ENCODE data around the gene HOOK2.
"Not testable (repeated sequence)": the region's sequence is repeated elsewhere in the genome, so short reads cannot be mapped to it uniquely, and the experiment has no call there.

HOOK2 gene

DNA sequence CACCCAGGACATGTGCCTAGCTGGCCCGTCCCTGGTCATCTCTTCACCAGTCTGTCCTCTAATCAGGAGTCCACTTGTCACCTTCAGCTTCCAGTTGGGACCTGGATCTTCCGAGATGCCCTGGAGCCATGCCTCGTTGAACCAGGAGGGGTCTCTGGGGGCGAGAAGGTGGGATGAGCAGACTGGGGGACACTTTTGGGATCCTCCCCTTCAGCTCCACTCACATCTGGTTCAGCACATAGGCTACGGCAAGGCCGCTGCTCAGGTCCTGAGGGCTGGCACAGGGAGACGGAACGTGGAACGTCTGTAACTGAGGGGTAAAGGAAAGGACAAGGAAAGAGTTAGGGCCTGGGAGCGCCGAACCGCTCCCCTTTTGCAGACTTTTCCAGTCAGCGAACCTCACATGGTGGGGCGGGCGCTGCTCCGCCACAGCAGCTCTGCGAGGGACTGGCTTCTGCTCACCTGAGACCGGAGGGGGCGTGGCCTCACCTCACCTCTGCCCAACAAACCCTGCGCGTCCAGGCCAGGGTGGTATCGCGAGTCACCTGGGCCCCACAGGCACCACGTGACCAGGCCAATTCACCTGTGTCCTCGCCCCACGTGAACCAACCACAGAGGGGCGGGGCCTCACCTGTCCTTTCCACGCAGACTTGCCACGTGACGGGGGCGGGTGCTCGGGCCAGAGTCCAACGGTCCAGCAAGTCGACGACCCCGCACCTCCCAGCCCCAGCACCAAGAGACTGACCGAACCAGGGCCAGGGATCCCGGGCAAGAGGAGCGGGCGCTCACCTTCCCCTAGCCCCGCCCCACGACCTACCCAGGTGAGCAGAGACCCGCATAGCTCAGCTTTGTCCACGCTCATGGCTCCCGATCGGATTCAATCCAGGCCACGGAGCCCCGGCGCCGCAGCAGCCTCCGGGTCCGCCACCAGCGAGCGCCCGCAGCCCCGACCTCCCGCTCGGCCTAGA, at the start of gene HOOK2:
TSS of gene HOOK2 (minus strand) at position 965 of the 968 bp plus-strand sequence. CDS start at position 862, 103 bp downstream.
- peak; percentile 80 for DNase-seq

DNA sequence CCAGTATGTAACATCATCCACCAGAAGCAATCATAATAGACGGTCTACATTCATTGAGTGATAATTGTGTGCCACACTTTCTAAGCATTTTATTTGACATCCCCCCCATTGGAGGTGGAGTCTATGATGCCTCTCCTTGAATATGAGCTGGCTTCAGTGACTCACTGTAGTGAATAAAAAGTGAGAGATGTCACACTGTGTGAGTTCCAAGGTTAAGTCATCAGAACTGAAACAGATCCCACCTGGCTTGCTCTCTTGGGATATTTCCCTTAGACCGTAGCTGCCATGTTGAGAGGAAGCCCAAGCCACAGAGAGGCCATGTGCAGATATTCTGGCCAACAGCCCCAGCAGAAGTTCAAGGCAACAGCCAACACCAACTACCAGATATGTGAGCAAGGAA, 46.4 kb upstream of the HOOK2 start:
- no peak for DNase-seq

- not testable (repeated sequence) for DNase-seq
Observed at GRCh38 chr19:12817810-12818209, 42.5 kb upstream of the HOOK2 start.

DNA sequence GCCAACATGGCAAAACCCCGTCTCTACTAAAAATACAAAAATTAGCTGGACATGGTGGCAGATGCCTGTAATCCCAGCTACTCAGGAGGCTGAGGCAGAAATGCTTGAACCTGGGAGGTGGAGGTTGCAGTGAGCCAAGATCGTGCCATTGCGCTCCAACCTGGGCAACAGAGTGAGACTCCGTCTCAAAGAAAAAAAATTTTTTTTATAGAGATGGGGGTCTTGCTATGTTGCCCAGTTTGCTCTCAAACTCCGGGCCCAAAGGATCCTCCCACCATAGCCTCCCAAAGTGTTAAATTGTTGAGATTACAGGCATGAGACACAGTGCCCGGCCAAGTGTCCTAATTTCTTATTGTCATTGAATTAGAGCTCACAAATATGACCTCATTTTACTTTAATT, 41.8 kb upstream of the HOOK2 start:
- DNase-seq, result not testable (repeated sequence)

GRCh38 chr19:12815088-12815487, 39.7 kb upstream of the HOOK2 start:
- no peak for DNase-seq

DNA sequence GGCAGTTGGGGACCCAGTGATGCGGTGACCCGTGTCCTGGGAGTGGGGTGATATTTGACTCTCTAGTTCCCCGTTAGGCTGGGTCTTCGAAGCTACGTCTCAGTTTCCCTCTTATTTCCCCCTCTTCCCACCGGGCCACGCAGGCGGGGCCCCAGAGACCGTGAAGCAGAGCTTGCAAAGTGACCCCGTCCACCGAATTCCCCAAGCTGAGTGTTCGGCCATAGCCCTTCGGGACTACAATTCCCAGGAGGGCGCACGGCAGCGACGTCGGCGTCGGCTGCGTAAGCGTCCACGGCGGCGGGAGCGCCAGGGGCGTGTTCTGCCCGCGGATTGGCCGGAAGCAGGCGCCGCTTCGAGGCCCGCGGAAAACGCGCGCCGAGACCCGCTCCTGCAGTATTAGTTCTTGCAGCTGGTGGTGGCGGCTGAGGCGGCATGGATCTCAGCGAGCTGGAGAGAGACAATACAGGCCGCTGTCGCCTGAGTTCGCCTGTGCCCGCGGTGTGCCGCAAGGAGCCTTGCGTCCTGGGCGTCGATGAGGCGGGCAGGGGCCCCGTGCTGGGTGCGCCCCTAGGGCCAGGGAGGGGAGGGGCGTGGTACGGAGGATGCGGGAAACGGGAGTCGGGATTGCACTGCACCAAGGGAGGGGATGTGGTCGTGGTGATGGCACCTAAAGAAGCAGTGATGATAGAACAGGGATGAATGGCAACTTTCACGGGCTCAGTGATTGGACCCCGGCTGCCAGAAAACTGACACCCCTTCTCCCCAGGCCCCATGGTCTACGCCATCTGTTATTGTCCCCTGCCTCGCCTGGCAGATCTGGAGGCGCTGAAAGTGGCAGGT, 31.1 kb upstream of the HOOK2 start, which contains the start of gene RNASEH2A:
TSS of gene RNASEH2A (plus strand) at position 343 of the 840 bp plus-strand sequence. CDS start at position 433, 90 bp downstream.
- DNase-seq, result peak; percentile 90

GRCh38 chr19:12804051-12804450, 28.7 kb upstream of the HOOK2 start:
- DNase-seq, result no peak

DNA sequence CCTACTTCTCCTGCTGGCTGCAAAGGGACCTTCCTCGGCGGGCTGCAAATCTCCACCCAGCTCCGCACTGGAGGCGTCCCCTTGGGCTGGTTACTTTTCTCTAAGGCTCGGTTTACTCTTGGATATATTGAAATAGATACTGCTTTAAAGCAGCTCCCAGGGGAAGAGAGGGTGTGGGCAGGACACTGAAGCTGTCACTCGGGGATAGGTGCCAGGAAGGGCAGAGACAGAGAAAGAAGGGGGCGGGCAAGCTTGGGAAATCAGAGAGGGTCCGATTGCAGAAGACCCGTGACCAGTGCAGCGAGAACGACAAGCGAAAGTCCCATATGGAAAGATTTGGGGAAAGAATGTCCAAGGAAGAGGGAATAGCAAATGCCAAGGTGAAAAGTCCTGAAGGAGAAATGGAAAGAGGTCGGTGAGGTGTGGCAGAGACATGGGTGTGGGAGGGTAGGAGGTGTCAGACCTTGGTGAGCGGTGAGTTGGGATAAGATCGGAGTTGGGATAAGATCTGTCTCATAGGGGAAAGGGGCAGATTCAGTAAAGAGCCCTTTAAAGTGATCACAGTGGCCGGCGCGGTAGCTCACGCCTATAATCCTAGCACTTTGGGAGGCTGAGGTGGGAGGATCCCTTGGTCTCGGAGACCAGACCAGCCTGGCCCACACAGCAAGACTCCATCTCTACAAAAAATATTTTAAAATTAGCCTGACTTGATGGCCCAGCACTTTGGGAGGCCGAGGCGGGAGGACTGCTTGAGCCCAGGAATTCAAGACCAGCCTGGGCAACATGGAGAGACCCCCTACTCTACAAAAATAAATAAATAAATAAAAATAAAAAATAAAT, 27.1 kb upstream of the HOOK2 start:
- DNase-seq, result no peak

DNA sequence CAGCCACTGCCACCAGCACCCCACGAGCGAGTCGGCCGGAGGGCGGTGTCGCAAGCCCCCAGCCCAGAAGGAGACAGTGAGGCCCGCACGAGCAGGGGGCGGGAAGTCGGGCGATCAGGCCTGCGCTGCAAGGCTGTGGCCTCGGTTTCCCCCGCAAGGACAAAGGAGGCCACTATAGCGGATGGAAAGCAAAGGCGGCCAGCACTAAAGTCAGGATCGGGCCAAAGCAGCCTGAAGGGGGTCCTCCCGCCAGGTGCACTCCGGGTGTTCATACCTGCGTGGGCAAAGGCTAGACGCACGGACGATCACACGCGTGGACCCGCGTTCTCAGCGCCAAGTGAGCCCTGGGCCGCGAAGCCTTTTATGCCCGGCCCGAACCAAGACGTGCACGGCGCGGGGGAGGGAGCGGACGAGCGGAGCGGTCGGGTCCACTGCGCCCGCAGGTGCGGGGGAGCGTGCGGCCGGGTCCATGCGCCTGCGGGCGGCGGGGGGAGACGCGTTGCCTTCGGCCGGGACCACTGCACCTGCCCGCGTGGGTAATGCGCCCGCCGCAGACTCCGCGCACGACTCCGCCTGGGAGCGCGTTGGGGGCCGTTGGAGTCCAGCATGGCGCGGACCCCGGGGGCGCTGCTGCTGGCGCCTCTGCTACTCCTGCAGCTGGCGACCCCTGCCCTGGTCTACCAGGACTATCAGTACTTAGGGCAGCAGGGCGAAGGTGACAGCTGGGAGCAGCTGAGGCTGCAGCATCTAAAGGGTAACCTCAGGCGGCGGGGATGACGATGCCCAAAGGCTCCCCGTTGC, 26.3 kb upstream of the HOOK2 start, which contains the start of the genes PRDX2 and THSD8:
TSS of gene PRDX2 (minus strand) at position 335 of the 801 bp plus-strand sequence. CDS start 539 bp downstream, outside the sequence.
TSS of gene THSD8 (plus strand) at position 604 of the 801 bp plus-strand sequence. CDS start at position 607, 3 bp downstream.
- peak; percentile 88 for DNase-seq

GRCh38 chr19:12800923-12801465, 25.6 kb upstream of the HOOK2 start:
- DNase-seq, result no peak

DNA sequence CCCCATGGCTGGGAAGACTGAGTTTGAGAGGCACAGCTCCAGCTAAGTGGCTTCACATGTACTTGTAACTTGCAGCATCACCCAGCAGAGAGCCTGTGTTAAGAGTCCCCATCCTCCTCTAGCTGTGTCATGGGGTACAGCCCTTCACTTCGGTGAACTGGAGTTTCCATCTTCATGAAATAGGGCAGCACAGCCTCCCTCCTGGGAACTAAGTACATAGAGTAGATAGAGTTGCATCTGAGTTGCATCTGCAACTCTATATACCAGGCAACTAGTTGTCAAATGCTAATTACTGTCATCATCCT, 25.1 kb upstream of the HOOK2 start:
- no peak for DNase-seq

GRCh38 chr19:12799742-12800465, 24.6 kb upstream of the HOOK2 start:
- DNase-seq, result no peak

- not testable (repeated sequence) for DNase-seq
Observed at GRCh38 chr19:12797607-12798006, 22.3 kb upstream of the HOOK2 start.

DNA sequence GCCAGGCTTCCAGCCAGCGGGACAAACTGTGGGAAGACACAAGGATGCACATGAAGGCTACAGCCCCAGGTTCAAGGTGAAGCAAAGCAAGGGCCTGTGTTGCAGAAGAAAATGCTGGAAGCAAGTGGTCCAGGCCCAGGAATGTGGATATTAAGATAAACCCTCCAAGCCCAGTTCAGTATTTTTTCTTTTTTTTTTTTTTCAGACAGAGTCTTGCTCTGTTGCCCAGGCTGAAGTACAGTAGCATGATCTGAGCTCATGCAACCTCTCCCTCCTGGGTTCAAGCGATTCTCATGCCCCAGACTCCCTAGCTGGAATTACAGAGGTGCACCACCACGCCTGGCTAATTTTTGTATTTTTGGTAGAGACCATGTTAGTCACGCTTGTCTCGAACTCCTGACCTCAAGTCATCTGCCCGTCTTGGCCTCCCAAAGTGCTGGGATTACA, 21.8 kb upstream of the HOOK2 start:
- DNase-seq, result no peak

DNA sequence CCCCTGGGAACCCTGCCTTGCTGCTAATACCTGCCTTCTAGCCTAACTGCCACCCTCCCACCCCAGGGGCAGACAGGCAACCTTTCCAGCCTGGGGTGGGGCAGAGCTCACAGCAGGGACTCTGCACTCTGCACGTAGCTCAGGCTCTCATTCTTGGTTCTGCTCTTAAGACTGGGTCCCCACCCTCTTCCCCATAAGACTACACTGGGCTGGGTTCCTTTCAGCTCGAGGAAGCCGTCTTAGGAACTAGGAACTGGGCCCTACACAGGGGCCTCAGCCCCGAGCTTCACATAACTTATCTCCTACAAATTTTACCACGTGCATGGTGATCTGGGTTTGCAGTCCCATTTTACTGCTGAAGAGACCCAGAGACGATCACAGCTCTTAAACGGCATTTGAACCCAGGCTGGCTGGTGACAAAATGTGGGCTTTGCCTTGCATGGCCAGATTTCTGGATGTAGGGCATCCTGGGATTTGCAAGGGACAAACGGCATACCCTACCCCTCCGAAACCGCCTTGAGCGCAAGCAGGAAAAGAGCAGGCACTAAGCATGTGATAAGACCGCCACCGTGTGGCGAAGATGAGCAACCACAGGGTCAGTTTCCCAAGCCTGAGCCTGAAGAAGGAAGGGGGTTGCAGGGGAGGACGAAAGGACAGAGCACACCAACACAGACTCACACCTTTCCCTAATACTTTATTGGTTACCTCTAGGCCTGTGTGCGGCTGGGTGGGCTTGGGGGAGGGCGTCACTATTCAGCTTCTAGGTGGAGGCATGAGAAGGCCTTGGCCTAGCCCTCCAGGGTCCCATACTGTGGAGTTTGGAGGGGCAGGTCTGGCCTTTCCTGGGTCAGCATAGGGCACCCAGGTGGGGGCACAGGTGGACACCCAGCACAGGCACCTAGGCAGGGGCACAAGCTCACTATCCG, 21.1 kb upstream of the HOOK2 start:
- peak; percentile 78 for DNase-seq

DNA sequence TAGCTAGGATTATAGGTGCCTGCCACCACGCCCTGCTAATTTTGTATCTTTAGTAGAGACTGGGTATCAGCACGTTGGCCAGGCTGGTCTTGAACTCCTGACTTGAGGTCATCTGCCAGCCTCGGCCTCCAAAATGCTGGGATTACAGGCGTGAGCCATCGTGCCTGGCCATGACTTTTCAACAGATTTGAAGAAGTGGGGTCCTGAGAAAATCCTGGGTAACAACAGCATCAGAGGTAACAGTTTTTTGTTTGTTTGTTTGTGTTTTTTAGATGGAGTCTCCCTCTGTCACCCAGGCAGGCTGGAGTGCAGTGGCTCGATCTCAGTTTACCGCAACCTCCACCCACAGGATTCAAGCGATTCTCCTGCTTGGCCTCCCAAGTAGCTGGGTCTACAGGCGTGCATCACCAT, 19.6 kb upstream of the HOOK2 start:
- no peak for DNase-seq

DNA sequence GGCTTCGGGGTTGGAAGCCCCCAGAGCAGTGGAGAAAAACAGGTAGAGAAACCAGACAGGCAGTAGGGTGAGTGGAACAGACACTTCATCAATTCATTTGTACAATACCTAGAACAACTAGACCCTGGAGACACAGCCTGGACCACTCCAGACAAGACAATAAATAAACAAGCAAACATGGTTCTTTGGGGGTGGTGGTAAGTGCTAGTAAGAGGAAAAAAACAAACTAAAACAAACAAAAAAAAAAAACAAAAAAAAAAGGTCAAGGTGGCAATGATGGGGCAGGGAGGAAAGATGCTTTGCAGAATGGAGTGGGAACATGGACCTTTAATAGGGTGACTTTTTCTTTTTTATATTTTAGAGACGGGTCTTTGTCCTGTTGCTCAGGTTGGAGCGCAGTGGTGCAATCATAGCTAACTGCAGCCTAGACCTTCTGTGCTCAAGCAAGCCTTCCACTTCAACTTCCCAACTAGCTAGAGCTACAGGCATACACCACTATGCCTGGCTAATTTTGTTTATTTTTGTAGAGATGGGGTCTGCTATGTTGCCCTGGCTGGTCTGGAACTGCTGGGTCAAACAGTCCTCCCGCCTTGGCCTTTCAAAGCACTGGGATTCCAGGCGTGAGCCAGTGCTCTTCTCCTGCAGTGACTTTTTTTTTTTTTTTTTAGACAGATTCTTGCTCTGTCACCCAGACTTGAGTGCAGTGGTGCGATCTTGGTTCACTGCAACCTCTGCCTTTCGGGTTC, 19.0 kb upstream of the HOOK2 start:
- DNase-seq, result no peak
